ENCODE results near the gene TCP11L2. TPM values are rescaled to one million over a fixed set of nuclear protein-coding genes. Genes with fewer than 3 reads are reported as not detected.
A peak's percentile ranks its signal among the peaks of the same experiment; 100 is the strongest.
"Not testable (repeated sequence)": the region's sequence is repeated elsewhere in the genome, so short reads cannot be mapped to it uniquely, and the experiment has no call there.

Gene TCP11L2
- polyA plus RNA-seq, 10 donors = 8.5 to 16.9 (median 10.4) TPM

GRCh38 chr12:106282457-106283097 lies 20.0 kb upstream of the TCP11L2 start:
- DNase-seq = peak in 2 of 3 donors; percentile 21 to 38

GRCh38 chr12:106284358-106285105 lies 18.0 kb upstream of the TCP11L2 start:
- no peak for DNase-seq

GRCh38 chr12:106285982-106286381 lies 16.6 kb upstream of the TCP11L2 start:
- DNase-seq = no peak

GRCh38 chr12:106286576-106287162 lies 15.9 kb upstream of the TCP11L2 start:
- not testable (repeated sequence) for DNase-seq

- DNase-seq = no peak
These were observed 15.2 kb upstream of the TCP11L2 start for GRCh38 chr12:106287364-106287763.

- DNase-seq = no peak
These were observed 14.4 kb upstream of the TCP11L2 start for GRCh38 chr12:106288101-106288493.

GRCh38 chr12:106288494-106289195 lies 13.9 kb upstream of the TCP11L2 start:
- peak in 1 of 3 donors; percentile 82 for DNase-seq

GRCh38 chr12:106289196-106289681 lies 13.3 kb upstream of the TCP11L2 start:
- DNase-seq = no peak

GRCh38 chr12:106290666-106291065 lies 11.9 kb upstream of the TCP11L2 start:
- DNase-seq = no peak

GRCh38 chr12:106291342-106291741 lies 11.2 kb upstream of the TCP11L2 start:
- no peak for DNase-seq

GRCh38 chr12:106292339-106292738 lies 10.2 kb upstream of the TCP11L2 start:
- no peak for DNase-seq

- no peak for DNase-seq
These were observed 6.2 kb upstream of the TCP11L2 start for GRCh38 chr12:106296179-106296877.

- DNase-seq = no peak
These were observed 5.5 kb upstream of the TCP11L2 start for GRCh38 chr12:106297075-106297474.

GRCh38 chr12:106297681-106298080 lies 4.9 kb upstream of the TCP11L2 start:
- no peak for DNase-seq

GRCh38 chr12:106299202-106299774 lies 3.2 kb upstream of the TCP11L2 start:
- DNase-seq = no peak

- no peak for DNase-seq
These were observed 1.8 kb upstream of the TCP11L2 start for GRCh38 chr12:106300761-106301160.

- no peak for DNase-seq
These were observed 1.3 kb upstream of the TCP11L2 start for GRCh38 chr12:106301241-106301610.

- peak in 2 of 3 donors; percentile 51 to 76 for DNase-seq
These were observed 767 bp upstream of the TCP11L2 start for GRCh38 chr12:106301611-106302321.

- peak; percentile 76 to 94 (median 89) for DNase-seq
These were observed 778 bp downstream of the TCP11L2 start for GRCh38 chr12:106303202-106303820.

GRCh38 chr12:106304001-106304421 lies 1.5 kb downstream of the TCP11L2 start:
- DNase-seq = peak in 2 of 3 donors; percentile 30 to 40

All from muscle of back (tissue), 11 donors.